ENCODE data around the gene NRXN3.

- TF ChIP-seq POLR2A (IDR thresholded peaks at IDR 0.05; ENCODE audit: low read depth, low read length) (no peak), USF2 (IDR thresholded peaks at IDR 0.05; ENCODE audit: low read depth, low read length) (no peak), CHD1 (IDR thresholded peaks at IDR 0.05; ENCODE audit: low read depth, low read length) (no peak), RFX5 (IDR thresholded peaks at IDR 0.05; ENCODE audit: low read depth, low read length) (no peak), CEBPB (IDR thresholded peaks at IDR 0.05; ENCODE audit: low read depth, low read length) (no peak), MAFK (IDR thresholded peaks at IDR 0.05; ENCODE audit: low read depth, low read length) (no peak), MAZ (IDR thresholded peaks at IDR 0.05; ENCODE audit: borderline replicate concordance, low read depth, low read length) (no peak), RAD21 (IDR thresholded peaks at IDR 0.05; ENCODE audit: low read length) (no peak), MXI1 (IDR thresholded peaks at IDR 0.05; ENCODE audit: borderline replicate concordance, low read depth, low read length) (no peak), FOS (IDR thresholded peaks at IDR 0.05; ENCODE audit: low read depth, low read length) (no peak)
- TF ChIP-seq, protein P1, sequence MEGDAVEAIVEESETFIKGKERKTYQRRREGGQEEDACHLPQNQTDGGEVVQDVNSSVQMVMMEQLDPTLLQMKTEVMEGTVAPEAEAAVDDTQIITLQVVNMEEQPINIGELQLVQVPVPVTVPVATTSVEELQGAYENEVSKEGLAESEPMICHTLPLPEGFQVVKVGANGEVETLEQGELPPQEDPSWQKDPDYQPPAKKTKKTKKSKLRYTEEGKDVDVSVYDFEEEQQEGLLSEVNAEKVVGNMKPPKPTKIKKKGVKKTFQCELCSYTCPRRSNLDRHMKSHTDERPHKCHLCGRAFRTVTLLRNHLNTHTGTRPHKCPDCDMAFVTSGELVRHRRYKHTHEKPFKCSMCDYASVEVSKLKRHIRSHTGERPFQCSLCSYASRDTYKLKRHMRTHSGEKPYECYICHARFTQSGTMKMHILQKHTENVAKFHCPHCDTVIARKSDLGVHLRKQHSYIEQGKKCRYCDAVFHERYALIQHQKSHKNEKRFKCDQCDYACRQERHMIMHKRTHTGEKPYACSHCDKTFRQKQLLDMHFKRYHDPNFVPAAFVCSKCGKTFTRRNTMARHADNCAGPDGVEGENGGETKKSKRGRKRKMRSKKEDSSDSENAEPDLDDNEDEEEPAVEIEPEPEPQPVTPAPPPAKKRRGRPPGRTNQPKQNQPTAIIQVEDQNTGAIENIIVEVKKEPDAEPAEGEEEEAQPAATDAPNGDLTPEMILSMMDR (conservative IDR thresholded peaks at IDR 0.05; ENCODE audit: low read depth, low read length), result no peak
Observed at GRCh38 chr14:78576437-78577166, 406.4 kb downstream of the NRXN3 start.

Measured in IMR-90 (cell line).